Cortex of kidney (tissue), 1 donor: ENCODE data around the gene SNX13.

ENCODE experiments used
- DNase-seq: peaks from one replicate; lab custom pipeline; 2025; lab: John Stamatoyannopoulos, UW

SNX13 gene, protein sequence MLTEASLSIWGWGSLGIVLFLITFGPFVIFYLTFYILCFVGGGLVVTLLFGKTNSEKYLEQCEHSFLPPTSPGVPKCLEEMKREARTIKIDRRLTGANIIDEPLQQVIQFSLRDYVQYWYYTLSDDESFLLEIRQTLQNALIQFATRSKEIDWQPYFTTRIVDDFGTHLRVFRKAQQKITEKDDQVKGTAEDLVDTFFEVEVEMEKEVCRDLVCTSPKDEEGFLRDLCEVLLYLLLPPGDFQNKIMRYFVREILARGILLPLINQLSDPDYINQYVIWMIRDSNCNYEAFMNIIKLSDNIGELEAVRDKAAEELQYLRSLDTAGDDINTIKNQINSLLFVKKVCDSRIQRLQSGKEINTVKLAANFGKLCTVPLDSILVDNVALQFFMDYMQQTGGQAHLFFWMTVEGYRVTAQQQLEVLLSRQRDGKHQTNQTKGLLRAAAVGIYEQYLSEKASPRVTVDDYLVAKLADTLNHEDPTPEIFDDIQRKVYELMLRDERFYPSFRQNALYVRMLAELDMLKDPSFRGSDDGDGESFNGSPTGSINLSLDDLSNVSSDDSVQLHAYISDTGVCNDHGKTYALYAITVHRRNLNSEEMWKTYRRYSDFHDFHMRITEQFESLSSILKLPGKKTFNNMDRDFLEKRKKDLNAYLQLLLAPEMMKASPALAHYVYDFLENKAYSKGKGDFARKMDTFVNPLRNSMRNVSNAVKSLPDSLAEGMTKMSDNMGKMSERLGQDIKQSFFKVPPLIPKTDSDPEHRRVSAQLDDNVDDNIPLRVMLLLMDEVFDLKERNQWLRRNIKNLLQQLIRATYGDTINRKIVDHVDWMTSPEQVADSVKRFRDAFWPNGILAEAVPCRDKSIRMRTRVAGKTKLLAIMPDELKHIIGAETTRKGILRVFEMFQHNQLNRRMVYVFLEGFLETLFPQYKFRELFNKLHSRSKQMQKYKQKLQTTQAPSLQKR

DNA sequence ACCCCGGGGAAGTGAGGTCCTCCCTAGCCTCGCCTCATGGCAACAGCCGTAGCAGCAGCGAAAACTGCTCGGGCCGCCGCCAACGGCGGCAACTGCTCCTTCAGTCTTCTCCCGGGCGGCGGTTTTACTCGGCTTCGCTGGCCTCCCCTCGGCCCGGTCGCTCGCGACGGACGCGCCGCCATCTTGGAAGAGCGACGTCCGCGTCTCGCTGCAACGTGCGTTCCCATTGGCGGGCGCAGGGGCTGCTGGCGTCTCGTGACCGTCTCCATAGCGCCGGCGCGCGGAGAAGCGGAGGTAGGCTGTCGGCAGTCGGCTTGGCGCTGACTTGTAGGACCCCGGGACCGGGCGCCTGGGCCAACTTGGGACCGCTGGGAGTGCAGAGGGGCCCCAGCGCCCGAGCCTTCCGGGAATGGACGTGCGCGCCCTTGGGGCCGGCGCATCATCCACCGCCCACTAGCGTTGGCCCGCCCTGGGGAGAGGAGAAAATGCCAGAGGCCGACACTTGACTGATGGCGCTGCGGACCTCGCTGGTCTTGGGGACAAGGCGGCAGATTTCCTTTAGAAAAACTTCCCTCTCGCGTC, at the start of gene SNX13:
SNX13 (minus strand) TSS at position 193 of the 582 bp plus-strand sequence. CDS start 199 bp downstream, outside the sequence.
- peak; percentile 34 for DNase-seq

DNA sequence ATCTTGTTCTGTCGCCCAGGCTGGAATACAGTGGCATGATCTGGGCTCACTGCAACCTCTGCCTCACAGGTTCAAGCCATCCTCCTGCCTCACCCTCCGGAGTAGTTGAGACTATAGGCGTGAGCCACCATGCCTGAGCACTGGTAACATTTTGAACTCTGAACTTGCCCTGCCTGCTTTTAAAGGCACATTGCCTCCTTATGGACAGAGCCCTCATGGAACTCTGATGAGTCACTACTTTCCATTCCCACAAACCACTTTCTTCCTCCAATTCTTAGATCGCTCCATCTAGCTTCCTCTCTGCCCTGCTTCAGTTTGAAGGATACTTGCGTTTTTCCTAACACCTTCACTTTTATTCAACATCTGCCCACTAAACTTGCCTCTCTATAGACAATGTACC, 49.3 kb upstream of the SNX13 start:
- no peak for DNase-seq

DNA sequence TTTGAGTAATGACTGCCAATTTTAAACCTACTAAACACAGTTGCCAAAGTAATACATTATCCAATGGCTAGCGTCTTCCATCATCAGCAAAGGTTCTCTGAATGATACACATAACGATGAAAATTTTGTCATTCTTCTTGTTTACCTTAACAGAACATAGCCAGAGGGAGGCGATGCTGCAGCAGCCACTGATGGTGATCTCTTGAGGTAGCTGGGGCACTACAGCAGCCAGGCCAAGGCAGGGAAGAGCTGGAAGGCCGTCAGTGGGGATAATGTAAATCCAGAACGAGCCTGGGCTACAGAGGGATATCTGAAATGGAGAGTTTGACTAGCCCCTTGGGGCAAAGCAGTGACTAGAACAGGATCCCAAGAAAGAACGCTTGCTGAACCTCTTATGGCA, 48.6 kb upstream of the SNX13 start:
- DNase-seq = no peak

DNA sequence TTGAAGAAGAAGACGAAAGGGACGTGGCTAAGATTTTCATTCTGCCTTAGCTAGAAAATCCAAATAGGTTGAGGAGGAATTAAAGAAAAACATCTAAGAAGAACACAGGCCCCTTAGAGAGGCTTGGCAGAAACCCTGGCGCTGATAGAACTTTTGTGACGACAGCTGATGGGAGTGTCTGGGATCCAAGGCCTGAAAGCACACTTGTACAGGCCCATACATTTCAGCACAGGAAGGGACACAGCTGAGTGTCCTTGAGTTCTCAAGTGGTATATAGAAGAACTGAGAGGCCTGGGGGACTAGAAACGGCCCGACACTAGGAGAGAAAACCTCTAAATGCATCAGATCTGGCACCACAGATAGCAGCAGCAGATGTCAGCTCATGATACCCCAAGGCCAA, 47.8 kb upstream of the SNX13 start:
- no peak for DNase-seq

DNA sequence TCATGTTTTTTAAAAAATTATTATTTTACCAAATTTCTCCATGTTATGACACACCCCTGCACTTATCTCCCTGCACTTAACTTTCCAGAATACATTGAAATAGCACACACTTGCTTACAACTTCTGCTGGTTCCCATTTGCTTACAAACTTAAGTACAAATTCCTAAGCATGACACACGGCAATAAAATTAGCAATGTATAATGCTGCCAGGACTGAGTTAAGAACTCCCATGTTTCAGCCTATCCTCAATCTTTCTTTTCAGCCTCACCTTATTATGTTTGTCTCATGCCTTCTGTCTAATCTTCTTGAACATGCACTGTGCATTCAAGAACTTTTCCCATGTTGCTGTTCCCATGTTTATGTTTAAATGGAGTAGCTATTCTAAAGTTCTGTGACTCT, 46.6 kb upstream of the SNX13 start:
- no peak for DNase-seq

DNA sequence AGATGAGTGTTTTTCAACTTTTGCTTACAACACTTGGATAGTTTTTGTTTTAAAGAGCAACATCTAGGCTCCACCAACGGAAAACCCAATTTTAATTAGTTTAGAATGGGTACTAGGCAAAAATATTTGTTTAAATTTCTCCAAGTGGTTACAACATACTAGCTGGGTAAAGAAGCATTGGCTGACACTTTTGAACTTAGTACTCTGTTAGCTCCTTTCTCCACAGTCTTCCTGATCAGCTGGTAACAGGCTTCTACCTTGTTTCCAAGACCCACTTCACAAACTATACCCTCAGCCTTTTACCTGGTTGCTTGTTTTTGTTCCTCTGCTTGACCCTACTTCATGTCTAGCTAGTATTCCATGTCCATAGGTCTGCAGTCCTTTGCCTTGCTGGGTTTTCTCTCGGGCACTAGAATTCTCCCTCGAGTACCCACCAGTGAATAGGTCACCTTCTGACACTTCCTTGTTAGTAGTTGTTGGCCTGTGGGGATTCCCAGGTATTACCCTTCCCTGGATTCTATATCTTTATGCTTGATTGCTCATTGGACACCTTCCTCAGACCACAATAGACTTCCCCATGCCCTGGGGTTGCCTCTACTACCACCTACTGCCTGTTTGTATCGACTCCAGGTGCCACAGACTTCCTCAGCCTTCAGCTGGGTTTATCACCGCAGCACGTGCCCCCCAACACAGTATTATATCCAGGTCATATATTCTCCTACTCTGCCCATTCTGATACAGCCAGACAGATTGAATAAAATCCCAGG, 45.4 kb upstream of the SNX13 start:
- DNase-seq = no peak

DNA sequence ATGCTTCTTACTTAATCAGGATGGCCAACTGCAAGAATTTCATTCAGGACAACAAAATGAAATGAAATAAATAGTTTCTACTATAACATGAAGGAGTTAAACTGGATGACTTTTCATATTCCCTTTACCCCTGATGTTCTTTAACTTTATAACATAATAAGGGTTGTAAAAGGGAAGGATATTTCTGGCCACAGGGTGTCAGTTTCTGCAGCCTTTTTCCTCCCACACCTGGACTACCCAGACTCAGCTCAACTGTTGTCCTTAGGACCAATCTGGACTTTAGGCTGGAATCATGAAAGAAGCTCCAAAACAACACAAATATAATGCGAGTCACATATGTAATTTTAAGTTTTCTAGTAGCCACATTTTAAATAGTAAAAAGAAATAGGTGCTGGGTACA, 44.0 kb upstream of the SNX13 start:
- DNase-seq = no peak

DNA sequence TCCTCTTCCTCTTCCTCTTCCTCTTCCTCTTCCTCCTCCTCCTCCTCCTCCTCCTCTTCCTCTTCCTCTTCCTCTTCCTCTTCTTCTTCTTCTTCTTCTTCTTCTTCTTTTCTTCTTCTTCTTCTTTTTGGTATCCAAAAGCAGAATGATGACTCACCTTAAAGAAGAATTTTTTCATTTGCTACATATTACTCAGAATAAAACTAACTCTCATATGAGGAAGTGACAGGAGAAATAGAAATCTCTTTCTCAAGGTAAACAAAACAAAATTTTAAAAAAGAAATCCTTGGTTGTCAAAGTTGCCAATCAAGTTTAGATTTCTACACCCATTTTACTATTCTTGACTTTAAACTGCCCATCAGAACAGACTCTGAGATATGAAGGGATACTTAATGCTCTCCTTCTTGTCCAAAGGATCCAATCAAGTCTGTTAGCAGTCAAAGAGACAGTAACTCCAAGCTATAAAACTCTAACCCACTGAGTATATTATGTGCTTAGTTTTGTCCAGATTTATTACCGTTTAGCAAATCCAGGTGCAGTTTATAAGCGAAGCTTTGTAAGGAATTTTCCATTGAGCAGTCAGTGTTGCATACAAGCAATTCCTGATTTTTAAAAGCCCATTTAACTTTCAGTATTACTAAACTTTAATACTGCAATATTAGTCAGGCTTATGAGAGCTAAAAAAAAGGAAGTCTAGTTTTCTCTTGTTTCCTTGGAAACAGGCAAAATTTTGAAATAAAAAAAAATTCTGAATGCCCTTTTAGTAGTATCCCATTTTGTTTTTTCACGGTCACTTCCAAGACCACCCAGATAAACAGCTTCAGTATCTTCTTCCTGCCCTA, 43.1 kb upstream of the SNX13 start:
- DNase-seq = no peak

DNA sequence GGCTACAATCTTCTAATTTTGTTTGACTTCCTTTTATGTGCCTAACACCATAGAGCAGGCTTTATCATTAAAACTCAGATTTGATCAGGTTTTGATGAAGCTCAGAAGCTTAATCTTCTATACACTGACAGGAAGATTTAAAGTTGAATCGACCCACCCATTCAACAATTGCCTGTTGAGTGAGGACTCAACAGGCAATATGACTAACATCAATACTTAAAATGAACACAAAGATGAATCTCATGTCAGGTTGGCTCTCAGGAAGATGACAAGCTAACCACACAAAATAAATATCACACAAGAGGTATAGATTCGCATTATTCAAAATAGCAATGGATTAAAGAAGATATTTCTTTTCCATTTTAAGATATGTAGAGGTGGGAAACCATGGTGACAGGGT, 36.7 kb upstream of the SNX13 start:
- no peak for DNase-seq

DNA sequence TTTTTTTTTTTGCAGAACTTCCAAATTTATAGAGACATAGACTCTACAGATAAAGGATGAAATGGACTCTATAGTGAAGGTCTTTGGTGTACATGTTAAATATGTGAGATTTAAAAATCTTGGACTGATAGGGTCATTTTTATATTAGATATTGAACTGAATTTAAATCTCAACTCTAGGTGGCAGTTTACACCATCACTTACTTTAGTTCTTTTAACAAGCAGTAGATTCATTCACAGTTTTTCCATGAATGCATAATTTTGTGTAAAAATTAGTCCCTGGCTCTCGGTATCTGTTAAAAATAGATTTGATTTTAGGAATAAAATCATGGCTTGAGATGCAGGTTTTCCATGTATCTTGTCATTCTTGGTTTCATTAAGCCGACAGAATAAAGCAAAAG, 31.1 kb upstream of the SNX13 start:
- no peak for DNase-seq

DNA sequence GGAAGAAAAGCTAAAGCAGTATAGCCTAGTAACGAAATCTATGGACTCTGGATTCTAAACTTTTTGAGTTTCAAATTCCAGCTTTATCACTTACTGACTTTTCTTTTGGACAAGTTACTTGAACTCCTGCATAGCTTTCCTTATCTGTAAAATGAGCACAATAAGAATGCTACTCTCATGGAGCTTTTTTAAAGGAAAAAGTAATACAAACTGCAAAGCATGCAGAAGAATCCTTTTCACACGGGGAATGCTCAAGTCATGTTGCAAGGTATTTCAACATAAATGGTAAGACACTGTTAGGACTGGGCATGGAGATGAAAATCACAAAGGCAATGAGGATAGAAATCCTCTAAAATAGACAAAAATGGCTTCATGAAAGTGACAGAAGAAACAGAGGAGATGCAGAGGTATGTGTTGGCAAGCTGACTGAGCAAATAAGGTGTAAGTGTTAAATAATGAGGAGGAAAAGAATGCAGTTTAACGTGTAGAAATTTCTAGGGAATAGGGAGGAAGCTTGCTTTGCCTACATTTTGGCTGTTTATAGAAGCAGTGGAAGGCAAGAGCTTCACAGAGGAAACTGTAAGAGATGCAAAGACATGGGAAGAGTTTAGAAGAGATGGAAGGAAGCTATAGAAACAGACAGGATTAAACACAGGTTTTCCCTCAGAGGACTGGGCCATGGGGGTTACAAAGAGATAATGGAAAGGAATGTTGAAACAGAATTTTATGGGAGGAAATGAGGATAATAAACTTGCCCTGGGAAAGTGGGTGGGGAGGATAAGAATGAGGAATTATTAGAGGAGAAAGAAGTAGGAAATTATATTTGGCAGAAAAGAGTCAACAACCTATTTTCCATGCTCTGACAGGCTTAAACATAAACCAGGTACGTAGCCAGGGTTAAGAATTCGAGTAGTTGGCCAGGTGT, 28.8 kb upstream of the SNX13 start:
- no peak for DNase-seq

DNA sequence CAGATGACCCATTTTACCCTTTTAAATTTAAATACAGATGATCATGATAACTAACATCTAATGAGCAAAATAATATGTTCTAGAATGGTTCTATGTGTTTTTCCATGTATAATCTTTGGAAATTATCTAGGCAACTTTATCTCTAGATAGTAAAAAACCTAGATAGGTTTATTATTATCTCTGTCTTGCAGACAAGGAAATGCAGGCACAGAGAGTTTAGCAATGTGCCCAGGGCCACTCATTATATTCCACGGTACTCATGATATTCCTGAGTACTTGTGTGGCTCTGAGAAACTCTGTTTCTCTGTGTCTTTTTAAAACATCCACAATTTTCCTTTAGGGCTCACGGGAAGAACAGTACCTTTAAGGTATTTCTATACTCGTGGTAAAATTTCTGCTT, 26.4 kb upstream of the SNX13 start:
- no peak for DNase-seq

DNA sequence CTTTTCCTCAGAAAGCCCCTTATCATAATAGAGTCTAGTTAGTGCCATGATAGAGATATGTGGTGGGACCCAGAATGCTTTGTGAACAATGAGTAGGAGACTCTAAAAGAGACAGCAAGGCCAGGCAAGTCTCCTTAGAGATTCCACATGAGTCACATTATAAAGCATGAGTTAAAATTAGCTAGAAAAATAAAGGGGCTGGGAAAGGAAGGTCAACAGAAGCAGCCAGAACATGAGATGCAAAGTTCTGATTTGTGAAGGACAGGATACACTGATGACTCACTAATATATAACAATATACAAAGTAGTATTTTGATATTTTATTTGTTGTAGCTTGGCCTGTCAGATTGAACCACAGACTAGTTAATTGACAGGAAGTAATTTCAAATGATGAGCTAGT, 25.3 kb upstream of the SNX13 start:
- DNase-seq = no peak

DNA sequence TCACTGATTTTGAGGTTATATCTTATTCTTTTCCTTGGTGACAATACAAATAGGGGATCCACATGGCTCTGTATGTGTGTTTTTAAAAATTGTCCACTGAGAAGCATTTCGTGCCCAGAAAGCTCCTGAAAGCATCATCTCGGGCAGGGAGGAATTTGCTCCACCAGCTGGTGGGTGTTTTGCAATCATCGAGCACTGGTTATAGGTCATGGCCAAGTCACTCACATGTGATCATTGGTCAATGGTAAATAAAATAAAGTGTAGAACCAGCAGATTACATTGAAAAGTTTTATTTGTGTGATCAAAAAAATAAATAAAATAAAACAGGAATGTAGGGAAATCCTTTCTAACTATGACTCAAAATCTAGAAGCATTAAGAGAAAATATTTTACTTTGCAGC, 23.0 kb upstream of the SNX13 start:
- no peak for DNase-seq

DNA sequence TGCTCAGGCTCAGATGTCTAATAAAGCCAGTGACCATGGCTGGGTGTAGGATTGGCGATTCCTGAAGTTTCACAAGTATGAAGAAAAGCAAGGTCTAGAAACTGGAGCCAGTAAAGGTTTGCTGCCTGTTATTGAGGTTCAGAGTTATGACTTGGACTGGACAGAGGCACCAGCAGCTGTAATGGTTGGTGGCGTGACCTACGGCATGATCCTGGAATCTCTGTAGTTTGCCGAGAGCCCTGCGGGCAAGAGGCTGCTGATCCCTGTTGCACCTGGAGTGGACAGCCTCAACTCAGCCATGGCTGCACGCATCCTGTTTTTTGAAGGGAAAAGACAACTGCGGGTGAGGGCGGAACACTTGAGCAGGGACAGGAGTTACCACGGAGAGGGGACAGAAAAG, 22.4 kb upstream of the SNX13 start:
- no peak for DNase-seq

DNA sequence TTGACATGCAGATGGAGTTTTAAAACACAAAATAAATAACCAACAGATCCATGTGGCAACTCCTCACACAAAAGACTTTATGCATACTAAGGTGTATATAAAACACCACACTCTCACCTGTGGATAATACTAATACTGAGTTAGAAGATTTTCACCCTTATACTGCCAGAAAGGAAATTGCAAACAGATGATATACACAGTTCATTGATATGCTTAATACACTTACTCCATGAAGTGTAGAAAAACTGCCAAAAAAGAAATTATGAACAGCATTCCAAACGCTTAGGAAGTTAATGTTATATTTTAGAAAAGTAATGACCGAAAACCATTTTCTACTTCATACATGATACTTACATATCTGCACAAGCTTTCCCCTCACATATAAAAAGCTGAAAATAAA, 17.6 kb upstream of the SNX13 start:
- no peak for DNase-seq

DNA sequence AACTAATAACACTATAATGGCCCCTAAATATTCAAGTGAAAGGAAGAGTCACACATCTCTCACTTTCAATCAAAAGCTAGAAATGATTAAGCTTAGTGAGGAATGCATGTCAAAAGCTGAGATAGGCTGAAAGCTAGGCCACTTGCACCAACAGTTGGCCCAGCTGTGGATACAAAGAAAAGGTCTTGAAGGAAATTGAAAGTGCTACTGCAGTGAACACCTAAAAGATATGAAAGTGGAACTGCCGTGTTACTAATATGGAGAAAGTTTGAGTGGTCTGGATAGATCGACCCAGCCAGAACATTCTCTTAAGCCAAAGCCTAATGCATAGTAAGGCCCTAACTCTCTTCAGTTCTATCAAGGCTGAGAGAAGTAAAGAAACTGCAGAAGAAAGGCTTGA, 12.1 kb upstream of the SNX13 start:
- no peak for DNase-seq

DNA sequence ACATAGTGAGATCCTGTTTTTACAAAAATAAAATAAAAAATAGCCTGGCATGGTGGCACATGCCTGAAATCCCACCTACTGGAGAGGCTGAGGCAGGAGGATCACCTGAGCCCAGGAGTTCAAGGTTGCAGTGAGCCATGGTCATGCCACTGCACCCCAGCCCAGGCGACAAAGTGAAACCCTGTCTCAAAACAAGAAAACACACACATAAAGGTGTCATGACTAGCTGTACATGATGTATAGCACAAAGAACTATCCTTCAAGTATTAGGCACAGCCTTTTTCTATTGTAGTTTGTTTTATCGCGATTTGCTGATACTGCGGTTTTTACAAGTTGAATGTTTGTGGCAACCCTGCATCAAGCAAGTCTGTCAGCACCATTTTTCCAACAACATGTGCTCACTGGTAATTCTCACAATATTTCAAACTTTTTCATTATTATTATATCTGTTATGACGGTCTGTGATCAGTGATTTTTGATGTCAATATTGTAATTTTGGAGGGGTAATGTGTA, 11.5 kb upstream of the SNX13 start:
- no peak for DNase-seq

DNA sequence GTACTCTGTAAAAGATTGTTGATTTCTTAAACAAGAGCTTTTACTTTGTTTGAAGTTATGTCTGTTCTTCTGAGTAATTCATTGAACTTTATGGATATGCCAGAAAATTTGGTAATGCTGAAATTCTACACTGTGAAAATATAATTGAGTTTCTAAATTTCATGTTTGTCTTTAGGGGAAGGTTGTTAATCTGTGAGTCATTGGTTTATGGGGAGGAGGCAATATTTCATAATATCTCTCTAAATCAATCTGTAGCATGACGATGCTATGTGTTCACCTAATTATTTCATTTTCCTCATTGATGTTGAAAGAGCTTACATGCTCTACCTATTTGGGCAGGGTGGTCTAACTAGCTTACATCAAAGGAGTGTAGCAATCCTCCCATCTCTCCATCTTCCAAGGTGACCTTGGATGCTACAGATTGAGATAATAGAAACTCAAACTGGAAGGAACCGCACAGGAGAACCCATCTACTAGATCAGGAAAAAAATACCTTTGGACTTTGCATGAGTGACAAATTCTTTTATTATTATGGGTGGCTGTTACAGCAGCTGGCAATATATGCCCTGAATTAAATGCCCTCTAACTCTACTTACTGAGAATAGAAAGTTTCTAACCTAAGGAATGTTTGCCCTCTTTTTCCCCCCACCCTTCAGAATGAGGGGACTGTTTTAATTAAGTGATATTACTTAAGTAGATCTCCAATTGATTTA, 8.4 kb upstream of the SNX13 start:
- DNase-seq = no peak
